NCI-H2196 treated with DMSO at 0.1 percent for 48 hours (cell line): Measurements from ENCODE around the gene IGSF3.

Source experiments
- DNase-seq: peaks from one replicate; lab custom pipeline; 2025; ENCODE audit not compliant: unreplicated experiment; lab: John Stamatoyannopoulos, UW

IGSF3 gene

DNA sequence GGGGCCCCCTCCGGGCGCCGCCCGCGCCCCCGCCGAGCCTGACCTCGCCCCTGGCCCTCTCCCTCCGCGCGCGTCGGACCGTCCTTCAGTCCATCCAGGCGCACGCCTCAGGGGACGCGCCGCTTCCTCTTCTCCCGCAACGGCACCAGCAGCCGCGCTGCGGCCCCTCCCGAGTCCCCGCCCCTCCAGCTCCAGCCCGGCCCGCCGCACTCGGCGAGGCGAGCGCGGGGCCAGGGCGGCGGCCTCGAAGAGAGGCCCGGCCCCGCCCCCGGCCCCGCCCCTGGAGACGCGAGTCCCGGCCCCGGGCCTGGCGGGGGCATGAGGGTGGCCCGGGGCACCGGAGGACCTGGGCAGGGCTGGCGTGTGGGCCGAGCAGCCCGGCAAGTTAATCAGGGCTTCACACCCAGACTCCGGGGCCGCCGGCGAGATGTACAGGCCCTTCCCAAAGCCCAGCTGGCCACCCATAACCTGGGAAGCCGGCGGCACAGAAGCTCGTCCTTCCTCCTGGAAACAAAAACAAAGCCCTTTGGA lies at the start of gene IGSF3:
Gene IGSF3 (minus strand): TSS at position 159 of the 531 bp plus-strand sequence. CDS start 1,407 bp downstream, outside the sequence.
- peak; percentile 38 for DNase-seq

DNA sequence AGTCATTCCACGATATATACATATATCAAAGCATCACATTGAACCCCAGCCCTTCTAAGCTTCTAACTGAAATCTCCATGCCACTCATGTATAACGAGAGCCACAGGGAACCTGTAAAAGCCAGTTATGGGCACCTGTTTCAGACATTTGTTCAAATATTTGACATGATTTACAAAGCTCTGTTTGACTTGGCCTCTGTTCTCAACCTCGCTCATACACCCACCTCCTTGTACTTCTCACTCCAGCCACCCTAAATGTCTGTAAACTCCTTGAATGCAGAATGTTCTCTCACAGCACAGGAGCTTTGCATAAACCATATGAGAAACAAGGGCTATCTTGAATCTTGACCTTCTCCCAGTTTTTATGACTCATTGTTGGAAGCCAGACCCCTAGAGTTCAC lies 49.8 kb upstream of the IGSF3 start:
- DNase-seq, result no peak

DNA sequence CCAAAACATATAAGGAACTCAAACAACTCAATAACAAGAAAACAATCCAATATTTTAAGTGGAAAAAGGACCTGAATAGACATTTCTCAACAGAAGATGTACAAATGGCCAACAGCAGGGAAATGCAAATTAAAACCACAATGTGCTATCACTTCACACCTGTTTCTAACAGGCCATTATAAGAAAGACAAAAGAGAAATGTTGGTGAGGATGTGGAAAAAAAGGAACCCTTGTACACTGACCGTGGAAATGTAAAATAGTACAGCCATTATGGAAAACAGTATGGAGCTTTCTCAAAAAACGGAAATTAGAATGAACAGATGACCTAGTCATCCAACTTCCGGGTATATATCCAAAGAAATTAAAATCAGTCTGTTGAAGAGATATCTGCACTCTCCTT lies 48.9 kb upstream of the IGSF3 start:
- DNase-seq, result no peak

DNA sequence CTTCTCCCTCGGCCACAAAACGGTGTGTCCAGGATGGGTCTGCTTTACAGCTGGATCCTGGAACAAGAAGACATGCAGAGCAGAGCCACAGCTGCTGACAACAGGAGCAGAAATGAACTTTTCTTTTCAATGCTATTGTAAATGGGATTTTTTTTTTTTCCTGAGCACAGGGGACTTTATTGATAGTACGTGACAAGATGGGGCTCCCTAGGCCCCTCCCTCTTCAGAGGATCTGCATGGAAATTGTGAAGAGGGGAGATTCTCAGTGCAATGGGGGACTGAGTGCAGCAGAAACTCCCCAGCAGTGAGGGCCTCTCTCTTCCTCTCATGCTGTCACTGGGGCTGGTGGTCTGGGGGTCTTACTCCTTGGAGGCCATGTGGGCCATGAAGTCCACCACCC lies 45.9 kb upstream of the IGSF3 start:
- DNase-seq, result no peak

DNA sequence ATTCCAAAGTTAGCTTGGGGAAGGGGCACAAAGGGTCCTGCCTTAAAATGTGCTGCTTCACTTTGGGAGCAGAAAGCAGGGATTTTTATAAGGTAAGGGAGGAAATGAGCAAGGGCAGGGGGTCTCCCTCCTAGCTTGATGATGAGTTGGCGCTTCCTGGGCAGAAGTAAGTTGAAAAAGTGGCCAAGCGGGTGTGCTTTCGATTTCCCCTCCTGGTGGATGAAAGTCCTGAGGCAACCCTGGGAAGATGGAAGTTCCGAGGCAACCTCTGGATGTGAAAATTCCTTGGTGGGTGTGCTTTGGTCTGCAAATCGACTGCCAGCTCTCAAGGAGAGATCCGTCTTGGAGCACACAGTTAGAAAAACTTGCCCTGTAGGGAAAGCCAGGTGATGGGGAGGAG lies 45.0 kb upstream of the IGSF3 start:
- no peak for DNase-seq

DNA sequence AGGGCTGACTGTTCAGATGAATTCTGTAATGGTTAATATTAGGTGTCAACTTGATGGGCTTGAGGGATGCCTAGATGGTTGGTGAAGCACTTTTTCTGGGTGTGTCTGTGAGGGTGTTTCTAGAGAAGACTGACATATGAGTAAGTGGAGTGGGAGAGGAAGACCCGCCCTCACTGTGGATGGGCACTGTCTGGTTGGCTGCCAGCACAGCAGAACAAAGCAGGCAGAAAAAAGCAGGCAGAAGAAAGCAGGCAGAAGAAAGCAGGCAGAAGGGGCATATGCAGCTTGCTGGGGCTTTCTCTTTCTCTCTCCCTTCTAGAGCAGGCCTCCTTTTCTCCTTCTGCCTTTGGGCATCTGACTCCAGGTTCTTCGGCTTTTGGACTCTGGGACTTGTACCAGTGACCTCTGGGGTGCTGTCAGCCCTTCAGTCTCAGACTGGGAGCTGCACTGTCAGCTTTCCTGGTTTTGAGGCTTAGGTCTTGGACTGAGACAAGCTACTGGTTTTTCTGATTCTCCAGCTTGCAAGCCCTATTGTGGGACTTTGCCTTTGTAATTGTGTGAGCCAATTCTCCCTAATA lies 43.8 kb upstream of the IGSF3 start:
- DNase-seq, result no peak

DNA sequence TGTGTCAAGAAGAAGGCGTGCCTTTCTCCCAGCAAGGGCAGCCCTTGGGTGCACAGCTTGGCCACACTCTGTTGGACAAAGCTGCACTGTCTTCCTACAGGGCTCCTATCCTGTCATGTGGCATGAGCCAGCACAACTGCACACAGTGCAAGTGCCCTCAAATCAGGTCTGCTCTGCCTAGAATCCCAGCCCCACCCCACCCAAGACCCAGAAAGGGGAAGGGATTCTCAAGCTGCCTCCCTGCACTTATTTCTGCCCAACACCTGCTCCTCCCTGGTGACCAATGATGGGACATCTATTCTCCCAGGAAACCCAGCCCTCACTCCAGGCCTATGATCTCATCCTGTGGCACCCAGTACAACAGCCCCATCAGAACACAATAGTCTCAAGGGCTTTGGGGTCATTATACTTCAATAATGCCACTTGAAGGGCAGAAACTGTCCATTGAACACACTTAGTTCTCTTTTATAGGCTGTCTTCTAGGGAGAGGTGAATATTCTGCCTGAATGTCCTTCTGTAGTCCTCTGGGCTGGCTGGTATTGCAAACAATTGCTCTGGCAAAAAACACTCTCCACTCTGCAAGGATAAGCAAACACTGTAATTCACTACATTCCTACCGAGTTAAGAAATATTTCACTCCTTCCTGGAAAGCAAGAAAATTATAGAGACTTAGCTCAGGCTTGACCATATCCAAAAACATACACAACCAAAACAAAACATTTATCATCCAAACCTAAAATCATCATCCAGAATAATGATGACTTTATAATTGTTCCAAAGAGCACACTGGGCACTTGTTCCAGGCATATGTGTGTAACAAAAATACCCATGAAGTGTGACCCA lies 43.1 kb upstream of the IGSF3 start:
- DNase-seq, result peak; percentile 23

DNA sequence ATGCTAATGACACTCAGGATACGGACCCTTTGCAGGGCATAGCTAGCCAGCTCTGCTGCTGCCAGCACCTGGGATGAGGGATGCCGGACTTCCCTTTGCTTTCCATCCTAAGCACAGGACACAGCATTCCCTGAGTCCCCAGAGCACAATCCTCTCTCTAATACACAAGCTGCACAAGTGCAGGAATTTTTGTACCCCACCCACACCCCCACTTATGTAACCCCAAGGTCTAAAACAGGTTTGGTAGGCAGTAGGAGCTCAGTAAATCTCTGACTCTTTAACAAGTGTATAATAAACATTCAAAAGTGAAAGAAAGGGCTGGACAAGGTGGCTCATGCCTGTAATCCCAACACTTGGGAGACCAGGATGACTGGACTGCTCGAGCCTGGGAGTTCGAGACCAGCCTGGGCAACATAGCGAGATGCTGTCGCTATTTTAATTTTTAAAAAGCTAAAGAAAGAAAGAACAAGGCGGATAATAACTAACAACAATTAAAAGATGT lies 42.2 kb upstream of the IGSF3 start:
- DNase-seq, result no peak

DNA sequence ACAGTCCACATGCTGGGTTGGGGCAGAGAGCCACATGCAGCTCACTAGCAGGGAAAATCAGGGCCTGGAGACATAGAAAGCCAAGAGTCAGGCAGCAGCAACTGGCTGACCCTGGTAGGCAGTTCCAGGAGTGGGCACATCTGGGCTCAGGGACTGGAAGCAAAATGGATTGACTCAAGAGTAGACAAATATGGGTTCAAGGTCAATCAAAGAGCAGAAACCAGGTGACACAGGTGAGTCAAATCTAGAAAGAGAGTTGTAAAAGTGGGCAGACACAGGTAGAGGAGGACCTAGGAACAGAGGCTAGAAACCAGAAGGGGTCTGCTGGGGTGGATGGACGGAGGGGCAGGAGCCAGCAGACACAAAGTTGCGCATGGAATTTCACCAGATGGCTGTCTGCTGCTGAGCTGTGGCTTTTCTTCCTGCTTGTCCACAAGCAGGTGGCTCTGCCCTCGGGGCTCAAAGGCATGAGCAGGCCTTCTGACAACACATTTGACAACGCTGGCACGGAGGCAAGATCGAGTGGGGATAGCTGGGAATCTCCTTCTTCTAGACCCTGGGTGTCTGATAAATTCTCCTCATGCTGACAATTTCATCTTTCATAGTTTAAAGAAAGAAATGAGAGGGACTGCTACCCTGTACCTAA lies 40.8 kb upstream of the IGSF3 start:
- no peak for DNase-seq

DNA sequence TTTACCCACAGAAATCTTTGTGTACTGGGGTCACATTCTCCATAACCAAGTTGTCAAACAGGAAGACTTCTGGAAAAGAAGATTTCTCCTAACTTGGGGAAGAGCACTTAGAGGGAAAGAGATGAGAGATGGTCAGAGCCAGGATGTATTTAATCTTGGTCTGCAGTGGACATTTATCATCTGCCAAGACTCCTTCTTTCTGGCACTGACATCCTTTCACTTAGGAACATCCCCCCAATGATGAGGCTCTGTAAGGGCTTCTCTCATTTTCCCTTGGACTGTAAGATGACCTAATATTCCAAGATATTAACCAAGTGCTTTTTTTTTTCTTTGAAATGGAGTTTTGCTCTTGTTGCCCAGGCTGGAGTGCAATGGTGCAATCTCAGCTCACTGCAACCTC lies 39.3 kb upstream of the IGSF3 start:
- no peak for DNase-seq

DNA sequence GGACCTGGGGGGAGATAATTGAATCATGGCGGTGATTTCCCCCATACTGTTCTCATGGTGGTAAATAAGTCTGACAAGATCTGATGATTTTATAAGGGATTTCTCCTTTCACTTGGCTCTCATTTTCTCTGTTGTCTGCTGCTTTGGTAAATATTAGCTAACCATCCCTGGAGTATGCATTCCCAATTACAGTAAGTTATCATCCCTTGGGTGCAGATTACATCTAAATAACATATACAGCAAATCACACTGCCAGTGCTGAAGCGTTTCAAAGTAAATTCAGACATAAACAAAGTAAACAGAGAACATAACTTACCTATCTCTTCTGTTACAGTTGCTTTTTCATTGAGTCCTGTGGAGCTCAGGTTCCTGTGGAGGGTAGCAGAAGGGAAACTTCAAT lies 38.6 kb upstream of the IGSF3 start:
- no peak for DNase-seq

DNA sequence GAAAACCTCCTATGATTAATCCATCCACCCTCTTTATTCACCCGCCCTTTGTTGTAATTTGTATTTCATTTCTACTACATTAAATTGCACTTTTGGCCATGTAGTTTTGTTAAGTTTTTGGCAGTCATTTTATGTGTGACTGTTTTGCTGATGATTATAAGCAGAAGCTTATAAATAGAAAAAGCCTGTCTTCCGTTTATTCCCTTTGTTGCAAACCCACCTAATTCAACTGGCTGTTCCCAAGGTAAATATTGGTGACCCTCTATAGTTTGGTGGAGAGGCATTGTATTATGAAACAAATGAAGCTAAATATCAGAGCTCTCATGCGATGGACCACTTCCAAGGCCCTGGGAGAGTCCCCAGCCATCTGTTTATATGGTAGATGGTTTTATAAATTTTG lies 36.7 kb upstream of the IGSF3 start:
- no peak for DNase-seq

DNA sequence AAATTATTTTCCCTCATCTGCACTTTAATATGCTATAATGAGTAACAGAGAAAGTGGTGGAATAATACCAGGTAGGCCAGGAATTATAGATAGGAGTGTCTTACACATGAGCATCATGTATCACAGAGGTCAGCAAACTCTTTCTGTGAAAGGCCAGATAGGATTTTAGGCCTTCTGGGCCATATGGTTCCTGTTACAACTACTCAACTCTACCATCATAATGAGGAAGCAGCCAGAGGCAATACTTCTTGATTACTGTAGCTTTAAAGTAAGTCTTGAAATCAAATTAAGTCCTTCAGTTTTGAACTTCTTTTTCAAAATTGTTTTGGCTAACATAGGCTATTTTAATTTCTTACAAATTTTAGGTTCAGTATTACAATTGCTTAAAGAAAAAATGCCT lies 32.1 kb upstream of the IGSF3 start:
- no peak for DNase-seq

DNA sequence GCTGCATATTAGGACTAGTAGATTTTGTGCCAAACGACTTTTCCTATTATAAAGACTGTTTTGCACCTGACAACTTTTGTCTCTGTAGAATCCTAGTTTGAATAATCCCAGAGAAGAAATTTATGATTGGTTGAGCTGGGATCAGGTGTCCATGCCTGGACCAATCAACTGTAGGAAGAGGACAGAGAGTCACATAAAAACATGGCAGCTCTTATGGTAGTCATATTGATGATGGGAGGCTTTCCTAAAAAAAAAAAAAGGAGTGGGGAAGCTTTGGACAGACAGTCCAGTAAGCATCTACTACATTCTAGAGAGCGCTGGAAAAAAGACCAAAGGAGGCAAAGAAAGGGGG lies 30.7 kb upstream of the IGSF3 start:
- DNase-seq, result no peak

DNA sequence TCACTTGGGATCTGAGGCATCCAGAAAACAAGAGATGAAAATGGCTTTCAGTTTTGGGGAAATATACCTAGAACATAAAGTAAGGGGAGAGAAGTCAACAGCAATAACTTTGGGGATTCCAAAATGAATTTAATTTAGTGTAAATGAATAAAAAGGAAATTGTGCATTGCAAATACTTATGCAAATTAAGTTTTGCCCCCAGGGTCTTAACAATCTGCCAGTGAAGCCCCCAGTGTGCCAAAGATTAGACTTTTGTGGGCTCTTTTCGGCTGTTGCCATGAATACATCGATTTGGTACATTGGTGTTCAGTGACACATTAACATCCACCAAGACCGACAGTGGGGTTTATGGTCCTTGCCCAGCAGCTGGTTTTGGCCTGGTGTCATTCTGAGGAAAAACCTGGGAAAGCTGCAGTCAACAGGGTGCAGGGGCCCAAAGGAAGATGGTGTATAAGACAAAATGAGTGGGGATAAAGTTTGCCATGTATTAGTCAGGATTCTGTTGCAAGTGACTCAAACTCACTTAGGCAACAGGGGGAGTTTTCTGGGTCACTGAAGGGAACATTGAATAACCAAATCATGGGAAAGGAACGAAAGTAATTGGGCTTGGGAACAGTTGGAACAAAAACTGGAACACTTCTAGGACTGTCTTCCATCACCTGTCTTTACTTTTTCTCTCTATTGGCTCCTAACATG lies 30.2 kb upstream of the IGSF3 start:
- no peak for DNase-seq

DNA sequence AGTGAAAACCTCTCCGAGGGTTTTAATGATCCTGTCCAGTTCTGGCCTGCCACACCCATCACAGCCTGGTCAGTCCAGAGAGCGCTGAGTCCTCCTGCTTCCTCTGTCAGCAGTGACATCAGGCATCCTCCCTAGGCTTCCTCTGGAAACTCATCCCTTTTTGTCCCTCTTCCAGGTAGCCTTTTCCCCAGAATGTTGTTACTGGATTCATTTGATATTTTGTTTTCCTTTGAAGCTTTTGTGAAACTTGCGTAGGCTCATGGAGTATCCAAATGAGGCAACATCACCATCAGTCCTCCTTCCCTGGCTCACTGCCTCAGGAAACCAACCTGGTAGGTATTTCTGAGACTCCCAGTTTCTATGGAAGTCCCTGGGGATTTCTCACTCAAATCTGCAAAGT lies 27.0 kb upstream of the IGSF3 start:
- DNase-seq, result no peak

DNA sequence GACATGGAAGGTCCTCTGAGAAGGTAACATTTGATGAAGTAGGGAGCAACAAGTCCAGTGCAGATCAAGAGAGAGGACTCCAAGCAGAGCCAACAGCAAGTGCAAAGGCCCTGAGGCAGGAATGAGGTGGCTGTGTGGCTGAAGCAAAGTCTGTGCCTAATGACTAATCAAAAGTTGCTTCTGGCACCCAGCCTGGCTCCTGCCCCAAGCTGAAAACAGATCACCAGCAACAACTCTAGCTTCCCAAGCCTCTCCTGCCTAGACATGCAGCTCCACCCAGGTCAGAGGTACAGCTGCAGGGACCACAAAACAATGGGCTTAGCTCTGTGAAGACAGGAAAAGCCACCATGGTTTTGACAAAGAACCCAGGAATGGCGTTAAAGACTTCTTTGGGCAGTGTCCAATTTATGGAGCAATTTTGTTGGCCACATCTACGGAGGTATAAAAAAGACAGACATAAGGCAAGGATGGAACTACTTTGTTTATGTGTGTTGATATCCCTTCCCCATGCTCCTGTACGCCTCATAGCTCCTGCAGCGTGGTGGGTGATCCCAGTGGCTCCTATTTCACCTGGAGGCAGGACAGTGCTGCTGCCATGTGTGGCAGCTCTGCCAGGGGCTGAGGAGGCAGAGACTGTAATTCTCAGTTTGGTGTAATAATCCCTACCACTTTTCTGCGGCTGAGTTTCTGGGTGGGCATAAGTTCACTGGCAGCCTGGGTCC lies 26.4 kb upstream of the IGSF3 start:
- no peak for DNase-seq

DNA sequence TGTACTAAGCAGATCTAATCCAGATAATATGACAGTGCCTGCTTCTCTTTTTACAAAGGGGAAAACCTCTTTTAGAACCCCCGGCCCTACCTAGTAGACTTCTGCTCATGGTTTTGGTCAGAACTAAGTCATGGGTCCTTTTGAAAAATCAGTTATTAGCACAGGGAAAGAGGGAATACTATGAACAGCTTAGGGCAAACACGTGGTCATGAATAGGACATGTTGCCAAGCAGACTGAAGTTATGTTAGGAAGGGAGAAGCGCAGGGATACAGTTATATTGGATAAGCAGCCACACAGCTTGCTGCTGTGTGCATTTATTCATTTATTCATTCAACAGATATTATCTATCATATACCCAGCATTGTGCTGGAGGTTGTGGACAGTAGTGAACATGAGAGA lies 25.3 kb upstream of the IGSF3 start:
- DNase-seq, result no peak

DNA sequence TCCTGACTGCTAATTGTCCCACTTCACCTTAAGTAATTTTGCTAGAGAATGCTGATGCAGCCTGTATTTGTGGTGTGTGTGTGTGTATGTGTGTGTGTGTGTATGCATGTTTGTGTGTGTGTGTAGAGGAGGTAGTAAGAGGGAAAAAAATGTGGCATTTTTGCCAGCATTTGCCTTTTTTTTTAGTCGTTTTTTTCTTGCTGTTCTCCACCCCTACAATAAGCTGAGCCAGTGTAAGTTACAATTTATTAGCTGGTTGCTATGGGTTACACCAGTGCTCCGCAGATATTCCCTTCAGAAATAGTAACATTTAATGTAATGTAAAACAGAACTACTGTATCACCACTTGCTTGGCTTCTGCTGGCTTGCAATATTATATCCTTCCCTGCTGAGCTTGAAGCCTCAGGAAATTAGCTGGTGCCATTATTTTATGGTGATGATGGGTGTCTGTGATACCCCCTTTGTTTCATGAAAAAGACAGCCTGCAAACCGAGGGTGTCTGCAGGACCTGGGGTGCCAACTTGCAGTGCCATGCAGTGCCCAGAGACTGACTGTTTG lies 23.4 kb upstream of the IGSF3 start:
- DNase-seq, result no peak

DNA sequence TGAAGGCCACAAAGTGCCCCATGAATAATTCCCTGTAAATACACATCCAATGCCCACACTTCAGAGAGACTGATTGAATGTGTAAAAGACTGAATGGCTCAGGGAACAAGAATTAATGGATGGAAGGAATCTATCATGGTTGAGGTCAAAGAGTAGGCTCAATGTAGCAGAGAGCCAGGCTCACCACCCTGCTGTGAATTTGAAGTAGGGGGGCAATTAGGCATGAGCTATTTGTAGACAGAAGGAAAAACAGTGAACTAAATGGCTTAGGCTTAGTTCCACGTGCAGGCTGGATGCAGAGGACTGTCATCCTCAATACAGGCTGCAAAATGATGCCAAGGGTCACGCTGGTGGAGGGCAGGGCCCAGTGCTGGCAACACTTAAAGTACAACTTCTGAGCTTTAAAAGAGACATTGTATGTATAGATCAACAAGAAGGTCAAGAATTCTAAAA lies 22.9 kb upstream of the IGSF3 start:
- DNase-seq, result no peak
